Measurements from ENCODE around the gene ZNF697.

GRCh38 chr1:119659628-119660027 lies 11.6 kb upstream of the ZNF697 start:
- no peak for TF ChIP-seq CTCF (IDR thresholded peaks at IDR 0.05)
- TF ChIP-seq EP300 (IDR thresholded peaks at IDR 0.05), result no peak
